ENCODE results near the gene CEP104. TPM values are rescaled to one million over a fixed set of nuclear protein-coding genes. Genes with fewer than 3 reads are reported as not detected.

CEP104 gene
- polyA plus RNA-seq, 1 of the 3 experiments (the other 2 are of a cell fraction), result 19.2 TPM

DNA sequence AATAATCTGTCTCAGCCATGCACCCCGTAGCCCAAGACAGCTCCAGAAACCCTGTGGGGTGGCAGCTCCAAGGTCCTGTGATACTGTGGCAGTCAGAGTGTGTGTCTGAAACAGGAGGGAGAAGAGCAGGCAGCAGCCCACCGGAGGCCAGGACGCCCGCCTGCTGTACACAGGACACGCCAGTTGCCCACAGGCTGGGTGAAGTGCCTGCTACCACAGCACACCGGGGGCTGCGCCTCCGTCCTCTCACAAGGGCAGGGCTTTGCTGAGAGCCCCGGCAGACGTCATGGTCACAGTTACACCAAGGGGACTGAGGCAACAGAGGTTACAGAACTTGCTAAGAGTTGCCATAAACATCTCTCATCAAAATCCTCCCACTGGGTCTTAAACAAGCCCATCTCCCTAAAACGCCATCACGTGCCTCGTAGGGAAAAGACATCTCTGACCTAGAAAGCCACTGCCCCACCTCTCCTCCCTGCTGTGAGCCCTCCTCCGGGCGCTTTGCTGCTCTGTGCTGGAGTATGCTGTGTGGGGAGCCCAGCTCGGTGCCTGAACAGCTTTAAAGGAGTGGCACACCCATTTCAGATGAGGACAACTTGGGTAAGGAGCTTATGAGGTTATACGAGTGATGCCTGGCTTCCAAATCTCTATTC lies 37.7 kb upstream of the CEP104 start:
- Histone ChIP-seq H2AFZ (ENCODE audit: low read depth) (no peak overlapping the region), H3K27ac (ENCODE audit: low read depth in 2 of 2, low read length in 1 of 2) (no peak overlapping the region), H4K20me1 (ENCODE audit: insufficient read depth) (0 out of 2 replicates have a peak, but pooled peaks cover 9% of the 10 kb centered on the region), H3F3A (replicated peaks; ENCODE audit: insufficient read depth) (no peaks in the 10 kb centered on the region), H3K27me3 (ENCODE audit: insufficient read depth) (no peaks in the 10 kb centered on the region), H3K9ac (no peak overlapping the region), H3K4me1 (ENCODE audit: control insufficient read depth in 1 of 2, insufficient read depth in 2 of 2, low read depth in 1 of 2, low read length in 1 of 2) (peaks cover 0 to 4% of the 10 kb centered on the region in 2 experiments; a peak in 1 of 4 replicates), H3K79me2 (ENCODE audit: insufficient read depth) (peaks cover 71% of the 10 kb centered on the region), H3K9me3 (no peaks in the 10 kb centered on the region), H3K4me2 (no peak overlapping the region), H3K9me2 (no peaks in the 10 kb centered on the region), H3K4me3 (ENCODE audit: low read depth in 2 of 2, low read length in 1 of 2) (no peak overlapping the region), H3K36me3 (replicated peaks in 1 of 2; ENCODE audit: control insufficient read depth in 1 of 2, insufficient read depth in 2 of 2, low read length in 1 of 2) (peaks cover 12 to 25% of the 10 kb centered on the region in 2 experiments)
- ChIA-PET POLR2A (interaction anchor here (1.4 kb wide), 1 partner anchor 10 kb away, joined by 3 read pairs; no protein-coding TSS in a partner anchor), CTCF (no interaction called here)
- TF ChIP-seq, protein P1, sequence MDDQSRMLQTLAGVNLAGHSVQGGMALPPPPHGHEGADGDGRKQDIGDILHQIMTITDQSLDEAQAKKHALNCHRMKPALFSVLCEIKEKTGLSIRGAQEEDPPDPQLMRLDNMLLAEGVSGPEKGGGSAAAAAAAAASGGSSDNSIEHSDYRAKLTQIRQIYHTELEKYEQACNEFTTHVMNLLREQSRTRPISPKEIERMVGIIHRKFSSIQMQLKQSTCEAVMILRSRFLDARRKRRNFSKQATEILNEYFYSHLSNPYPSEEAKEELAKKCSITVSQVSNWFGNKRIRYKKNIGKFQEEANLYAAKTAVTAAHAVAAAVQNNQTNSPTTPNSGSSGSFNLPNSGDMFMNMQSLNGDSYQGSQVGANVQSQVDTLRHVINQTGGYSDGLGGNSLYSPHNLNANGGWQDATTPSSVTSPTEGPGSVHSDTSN (IDR thresholded peaks at IDR 0.05), result no peak
- TF ChIP-seq, protein P2, sequence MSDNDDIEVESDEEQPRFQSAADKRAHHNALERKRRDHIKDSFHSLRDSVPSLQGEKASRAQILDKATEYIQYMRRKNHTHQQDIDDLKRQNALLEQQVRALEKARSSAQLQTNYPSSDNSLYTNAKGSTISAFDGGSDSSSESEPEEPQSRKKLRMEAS (IDR thresholded peaks at IDR 0.05; ENCODE audit: low read depth), result no peak
- no peak for TF ChIP-seq FOXJ3 (CRISPR knock-in tag; IDR thresholded peaks at IDR 0.05)
- TF ChIP-seq SMC3 (IDR thresholded peaks at IDR 0.05; ENCODE audit: low read depth, low read length), result no peak
- TF ChIP-seq TEAD4 (IDR thresholded peaks at IDR 0.05; ENCODE audit: borderline replicate concordance, insufficient read depth), result no peak
- TF ChIP-seq RAD21 (IDR thresholded peaks at IDR 0.05; ENCODE audit: low read length), result no peak
- no peak for TF ChIP-seq EZH2phosphoT487 (IDR thresholded peaks at IDR 0.05; ENCODE audit: borderline replicate concordance, low read depth)
- no peak for TF ChIP-seq TAF1 (IDR thresholded peaks at IDR 0.05; ENCODE audit: borderline replicate concordance, low read depth, low read length)
- TF ChIP-seq FOXM1 (IDR thresholded peaks at IDR 0.05; ENCODE audit: low read depth), result no peak
- TF ChIP-seq, protein P3, sequence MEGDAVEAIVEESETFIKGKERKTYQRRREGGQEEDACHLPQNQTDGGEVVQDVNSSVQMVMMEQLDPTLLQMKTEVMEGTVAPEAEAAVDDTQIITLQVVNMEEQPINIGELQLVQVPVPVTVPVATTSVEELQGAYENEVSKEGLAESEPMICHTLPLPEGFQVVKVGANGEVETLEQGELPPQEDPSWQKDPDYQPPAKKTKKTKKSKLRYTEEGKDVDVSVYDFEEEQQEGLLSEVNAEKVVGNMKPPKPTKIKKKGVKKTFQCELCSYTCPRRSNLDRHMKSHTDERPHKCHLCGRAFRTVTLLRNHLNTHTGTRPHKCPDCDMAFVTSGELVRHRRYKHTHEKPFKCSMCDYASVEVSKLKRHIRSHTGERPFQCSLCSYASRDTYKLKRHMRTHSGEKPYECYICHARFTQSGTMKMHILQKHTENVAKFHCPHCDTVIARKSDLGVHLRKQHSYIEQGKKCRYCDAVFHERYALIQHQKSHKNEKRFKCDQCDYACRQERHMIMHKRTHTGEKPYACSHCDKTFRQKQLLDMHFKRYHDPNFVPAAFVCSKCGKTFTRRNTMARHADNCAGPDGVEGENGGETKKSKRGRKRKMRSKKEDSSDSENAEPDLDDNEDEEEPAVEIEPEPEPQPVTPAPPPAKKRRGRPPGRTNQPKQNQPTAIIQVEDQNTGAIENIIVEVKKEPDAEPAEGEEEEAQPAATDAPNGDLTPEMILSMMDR (IDR thresholded peaks at IDR 0.05), result no peak
- 98% methylated on average over 9 of the region's 17 CpGs for WGBS (ENCODE audit: low lambda C conversion rate)
- DNase-seq, result no peak

DNA sequence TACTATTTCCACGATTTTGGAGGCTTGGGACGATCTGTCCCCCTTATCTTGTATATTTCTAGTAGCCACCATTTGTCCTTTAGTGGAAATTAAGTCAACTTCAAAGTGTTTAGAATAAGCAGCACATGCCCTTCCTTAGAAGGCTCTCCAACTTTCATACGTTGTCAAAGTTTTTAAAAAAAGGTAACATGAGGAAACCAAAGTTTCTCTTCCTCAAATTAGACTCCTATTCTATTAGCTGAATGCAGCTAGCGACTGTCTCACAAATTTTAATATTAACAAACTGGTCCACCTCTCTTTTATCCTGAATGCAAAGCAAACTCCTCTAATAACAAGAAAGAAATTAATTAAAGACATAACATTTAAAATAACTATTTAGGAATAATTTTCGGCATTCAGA lies 36.2 kb upstream of the CEP104 start:
- no peak overlapping the region for H2AFZ ChIP-seq (ENCODE audit: low read depth)
- no peak overlapping the region for H3K27ac ChIP-seq (ENCODE audit: low read depth in 2 of 2, low read length in 1 of 2)
- 88% methylated on average over 5 of the region's 5 CpGs for WGBS (ENCODE audit: low lambda C conversion rate)
- 0 out of 2 replicates have a peak, but pooled peaks cover 9% of the 10 kb centered on the region for H4K20me1 ChIP-seq (ENCODE audit: insufficient read depth)
- no peak overlapping the region for H3K9ac ChIP-seq
- peaks cover 55% of the 10 kb centered on the region for H3K79me2 ChIP-seq (ENCODE audit: insufficient read depth)
- ChIA-PET POLR2A (interaction anchor here (1.4 kb wide), 1 partner anchor 9 kb away, joined by 3 read pairs; no protein-coding TSS in a partner anchor), CTCF (no interaction called here)
- H3K4me3 ChIP-seq (ENCODE audit: low read depth in 2 of 2, low read length in 1 of 2), result no peak overlapping the region
- H3K27me3 ChIP-seq (ENCODE audit: insufficient read depth), result no peaks in the 10 kb centered on the region
- H3F3A ChIP-seq (replicated peaks; ENCODE audit: insufficient read depth), result no peaks in the 10 kb centered on the region
- no peak for DNase-seq
- peaks cover 3 to 29% of the 10 kb centered on the region in 2 experiments for H3K36me3 ChIP-seq (replicated peaks in 1 of 2; ENCODE audit: control insufficient read depth in 1 of 2, insufficient read depth in 2 of 2, low read length in 1 of 2)
- no peaks in the 10 kb centered on the region for H3K9me2 ChIP-seq
- H3K4me1 ChIP-seq (ENCODE audit: control insufficient read depth in 1 of 2, insufficient read depth in 2 of 2, low read depth in 1 of 2, low read length in 1 of 2), result no peaks in the 10 kb centered on the region; a peak in 1 of 4 replicates
- H3K9me3 ChIP-seq, result no peaks in the 10 kb centered on the region
- no peak overlapping the region for H3K4me2 ChIP-seq
- TF ChIP-seq, protein P3 (IDR thresholded peaks at IDR 0.05), result no peak
- TF ChIP-seq, protein P4, sequence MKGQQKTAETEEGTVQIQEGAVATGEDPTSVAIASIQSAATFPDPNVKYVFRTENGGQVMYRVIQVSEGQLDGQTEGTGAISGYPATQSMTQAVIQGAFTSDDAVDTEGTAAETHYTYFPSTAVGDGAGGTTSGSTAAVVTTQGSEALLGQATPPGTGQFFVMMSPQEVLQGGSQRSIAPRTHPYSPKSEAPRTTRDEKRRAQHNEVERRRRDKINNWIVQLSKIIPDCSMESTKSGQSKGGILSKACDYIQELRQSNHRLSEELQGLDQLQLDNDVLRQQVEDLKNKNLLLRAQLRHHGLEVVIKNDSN (IDR thresholded peaks at IDR 0.05; ENCODE audit: borderline replicate concordance, low read depth), result no peak
- TF ChIP-seq FOSL2 (IDR thresholded peaks at IDR 0.05; ENCODE audit: borderline replicate concordance, low read depth), result no peak
- TF ChIP-seq SMC3 (IDR thresholded peaks at IDR 0.05; ENCODE audit: low read depth, low read length), result no peak
- no peak for TF ChIP-seq TAF1 (IDR thresholded peaks at IDR 0.05; ENCODE audit: borderline replicate concordance, low read depth, low read length)
- TF ChIP-seq RCOR1 (IDR thresholded peaks at IDR 0.05; ENCODE audit: low read length), result no peak
- no peak for TF ChIP-seq NFIC (IDR thresholded peaks at IDR 0.05; ENCODE audit: borderline replicate concordance)
- TF ChIP-seq FOXM1 (IDR thresholded peaks at IDR 0.05; ENCODE audit: low read depth), result no peak
- TF ChIP-seq, protein P5, sequence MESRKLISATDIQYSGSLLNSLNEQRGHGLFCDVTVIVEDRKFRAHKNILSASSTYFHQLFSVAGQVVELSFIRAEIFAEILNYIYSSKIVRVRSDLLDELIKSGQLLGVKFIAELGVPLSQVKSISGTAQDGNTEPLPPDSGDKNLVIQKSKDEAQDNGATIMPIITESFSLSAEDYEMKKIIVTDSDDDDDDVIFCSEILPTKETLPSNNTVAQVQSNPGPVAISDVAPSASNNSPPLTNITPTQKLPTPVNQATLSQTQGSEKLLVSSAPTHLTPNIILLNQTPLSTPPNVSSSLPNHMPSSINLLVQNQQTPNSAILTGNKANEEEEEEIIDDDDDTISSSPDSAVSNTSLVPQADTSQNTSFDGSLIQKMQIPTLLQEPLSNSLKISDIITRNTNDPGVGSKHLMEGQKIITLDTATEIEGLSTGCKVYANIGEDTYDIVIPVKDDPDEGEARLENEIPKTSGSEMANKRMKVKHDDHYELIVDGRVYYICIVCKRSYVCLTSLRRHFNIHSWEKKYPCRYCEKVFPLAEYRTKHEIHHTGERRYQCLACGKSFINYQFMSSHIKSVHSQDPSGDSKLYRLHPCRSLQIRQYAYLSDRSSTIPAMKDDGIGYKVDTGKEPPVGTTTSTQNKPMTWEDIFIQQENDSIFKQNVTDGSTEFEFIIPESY (IDR thresholded peaks at IDR 0.05; ENCODE audit: borderline replicate concordance, low read depth), result no peak
- no peak for TF ChIP-seq CHD2 (IDR thresholded peaks at IDR 0.05; ENCODE audit: low read length, partially characterized antibody)
- no peak for TF ChIP-seq FOXJ3 (CRISPR knock-in tag; IDR thresholded peaks at IDR 0.05)
- TF ChIP-seq GATA2 (CRISPR knock-in tag; IDR thresholded peaks at IDR 0.05), result no peak
- no peak for TF ChIP-seq RAD21 (IDR thresholded peaks at IDR 0.05; ENCODE audit: low read length)

Measured in SK-N-SH (cell line).